ENCODE results near the gene DRGX.

DNA sequence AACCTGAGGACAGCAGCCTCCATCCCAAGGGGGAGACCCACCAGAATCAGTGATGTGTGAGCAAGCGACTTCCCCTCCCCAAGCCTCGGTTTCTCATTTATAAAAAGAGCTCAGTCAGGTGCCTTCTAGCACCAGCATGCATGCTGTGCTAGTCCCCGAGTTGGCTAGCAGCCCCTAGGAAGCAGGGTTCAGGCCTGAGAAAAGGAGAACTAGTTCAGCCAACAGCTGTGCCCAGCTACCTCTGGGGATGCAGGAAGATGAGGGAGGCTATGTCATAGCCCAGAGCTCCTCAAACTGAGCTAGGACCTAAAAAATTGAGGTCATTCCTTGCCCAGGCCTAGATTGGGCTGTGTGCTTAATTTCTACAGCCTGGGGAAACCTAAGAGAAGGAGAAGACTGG is 13.7 kb downstream of the DRGX start:
- TF ChIP-seq POLR2A (IDR thresholded peaks at IDR 0.05; ENCODE audit: low read depth, low read length) (no peak), POLR2AphosphoS5 (IDR thresholded peaks at IDR 0.05; ENCODE audit: low read depth, low read length) (no peak), POU2F2 (IDR thresholded peaks at IDR 0.05; ENCODE audit: low read depth, low read length) (no peak)

All from GM12891 (cell line).